ENCODE data around the gene GDPGP1. TPM values are rescaled to one million over a fixed set of nuclear protein-coding genes. Genes with fewer than 3 reads are reported as not detected.

GDPGP1 gene
- total RNA-seq, 2 experiments from 2014 or later = 7.5 to 8.3 TPM

DNA sequence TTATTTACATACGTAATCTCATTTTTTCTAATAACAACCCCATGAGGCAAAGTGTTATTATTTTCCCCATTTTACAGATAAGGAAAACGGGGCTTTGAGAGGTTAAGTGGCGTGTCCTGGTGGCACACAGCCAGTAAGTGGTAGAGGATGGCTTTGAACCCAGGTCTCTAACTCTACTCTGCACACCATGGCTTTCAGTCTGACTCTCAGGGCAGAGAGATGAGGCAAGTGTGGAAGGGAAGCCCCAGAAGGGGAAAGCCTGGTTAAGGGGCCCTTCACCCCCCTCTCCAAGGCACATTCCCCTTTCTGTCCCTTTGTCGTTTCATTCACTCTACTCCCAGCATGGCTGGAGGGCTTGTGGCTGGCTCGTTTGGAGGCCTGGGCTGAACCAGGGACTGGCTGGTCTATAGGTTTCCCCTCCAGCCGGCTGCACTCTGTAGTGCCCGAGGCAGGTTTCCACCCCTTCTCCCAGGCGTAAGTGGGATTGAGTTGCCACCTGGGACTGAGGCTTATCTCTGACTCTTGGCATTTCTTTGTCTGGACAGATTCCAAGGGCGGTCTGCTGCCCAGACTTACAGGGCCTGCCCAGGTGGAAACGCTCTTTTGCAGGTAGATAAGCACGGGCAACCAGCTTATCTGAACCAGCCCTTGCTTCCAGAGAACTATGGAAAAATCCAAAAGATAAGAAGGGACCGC lies 20.7 kb upstream of the GDPGP1 start:
- Mint-ChIP-seq H3K27me3 (no peaks in the 10 kb centered on the region), H3K9me3 (no peaks in the 10 kb centered on the region), H3K4me3 (no peak overlapping the region), H3K27ac (no peak overlapping the region), H3K4me1 (ENCODE audit: low read depth) (peaks cover 19% of the 10 kb centered on the region), H3K36me3 (ENCODE audit: low read depth) (peaks cover 6% of the 10 kb centered on the region)
- Histone ChIP-seq H3K27me3 (ENCODE audit: control insufficient read depth in 1 of 2, insufficient read depth in 2 of 2, low read length in 2 of 2) (no peaks in the 10 kb centered on the region), H3K4me1 (ENCODE audit: insufficient read depth, low read length) (peaks cover 23% of the 10 kb centered on the region), H3K36me3 (ENCODE audit: insufficient read depth, low read length) (peaks cover 10% of the 10 kb centered on the region), H3K27ac (ENCODE audit: low read depth in 1 of 2, low read length in 2 of 2) (no peak overlapping the region), H3K4me3 (ENCODE audit: low read length) (no peak overlapping the region), H3K9me3 (ENCODE audit: control insufficient read depth in 1 of 2, insufficient read depth in 1 of 2, low read length in 2 of 2) (no peaks in the 10 kb centered on the region)
- TF ChIP-seq, protein P1, sequence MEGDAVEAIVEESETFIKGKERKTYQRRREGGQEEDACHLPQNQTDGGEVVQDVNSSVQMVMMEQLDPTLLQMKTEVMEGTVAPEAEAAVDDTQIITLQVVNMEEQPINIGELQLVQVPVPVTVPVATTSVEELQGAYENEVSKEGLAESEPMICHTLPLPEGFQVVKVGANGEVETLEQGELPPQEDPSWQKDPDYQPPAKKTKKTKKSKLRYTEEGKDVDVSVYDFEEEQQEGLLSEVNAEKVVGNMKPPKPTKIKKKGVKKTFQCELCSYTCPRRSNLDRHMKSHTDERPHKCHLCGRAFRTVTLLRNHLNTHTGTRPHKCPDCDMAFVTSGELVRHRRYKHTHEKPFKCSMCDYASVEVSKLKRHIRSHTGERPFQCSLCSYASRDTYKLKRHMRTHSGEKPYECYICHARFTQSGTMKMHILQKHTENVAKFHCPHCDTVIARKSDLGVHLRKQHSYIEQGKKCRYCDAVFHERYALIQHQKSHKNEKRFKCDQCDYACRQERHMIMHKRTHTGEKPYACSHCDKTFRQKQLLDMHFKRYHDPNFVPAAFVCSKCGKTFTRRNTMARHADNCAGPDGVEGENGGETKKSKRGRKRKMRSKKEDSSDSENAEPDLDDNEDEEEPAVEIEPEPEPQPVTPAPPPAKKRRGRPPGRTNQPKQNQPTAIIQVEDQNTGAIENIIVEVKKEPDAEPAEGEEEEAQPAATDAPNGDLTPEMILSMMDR (IDR thresholded peaks at IDR 0.05) = no peak
- POLR2A ChIA-PET = interaction anchor here (0.7 kb wide), 1 partner anchor 12 kb away, joined by 3 read pairs; the partner anchor contains the start of gene SEMA4B
- DNase-seq = no peak
- ATAC-seq (ENCODE audit: poor library complexity) = no peak
- CTCF ChIA-PET = no interaction called here
- intact Hi-C loops (cut with DNase I, micrococcal nuclease) = no loop called here

DNA sequence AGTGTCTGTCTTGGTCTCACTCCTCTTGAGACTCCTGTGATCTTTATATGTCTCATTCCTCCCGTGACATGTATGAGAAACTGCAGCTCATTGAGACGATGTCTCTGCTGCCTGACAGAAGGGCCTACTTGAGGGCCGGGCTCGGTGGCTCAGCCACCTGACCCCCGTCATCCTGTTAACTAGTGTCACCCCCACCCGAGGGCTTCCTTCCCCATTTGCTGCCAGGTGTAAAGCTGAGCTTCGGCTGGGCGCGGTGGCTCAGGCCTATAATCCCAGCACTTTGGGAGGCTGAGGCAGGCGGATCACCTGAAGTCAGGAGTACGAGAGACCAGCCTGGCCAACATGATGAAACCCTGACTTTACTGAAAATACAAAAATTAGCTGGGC lies 20.2 kb upstream of the GDPGP1 start:
- ChIA-PET POLR2A (no interaction called here), CTCF (interaction anchor here (0.7 kb wide), 1 partner anchor 73 kb away, joined by 3 read pairs; no protein-coding TSS in a partner anchor)
- no peak overlapping the region for H3K4me3 Mint-ChIP-seq
- H3K9me3 Mint-ChIP-seq = no peaks in the 10 kb centered on the region
- H3K4me3 ChIP-seq (ENCODE audit: low read length) = no peak overlapping the region
- no peaks in the 10 kb centered on the region for H3K27me3 Mint-ChIP-seq
- H3K36me3 ChIP-seq (ENCODE audit: insufficient read depth, low read length) = peaks cover 10% of the 10 kb centered on the region
- intact Hi-C loops (cut with DNase I, micrococcal nuclease) = no loop called here
- peaks cover 22% of the 10 kb centered on the region for H3K4me1 Mint-ChIP-seq (ENCODE audit: low read depth)
- ATAC-seq (ENCODE audit: poor library complexity) = no peak
- no peak for DNase-seq
- no peaks in the 10 kb centered on the region for H3K27me3 ChIP-seq (ENCODE audit: control insufficient read depth in 1 of 2, insufficient read depth in 2 of 2, low read length in 2 of 2)
- TF ChIP-seq, protein P1 (IDR thresholded peaks at IDR 0.05) = no peak
- H3K9me3 ChIP-seq (ENCODE audit: control insufficient read depth in 1 of 2, insufficient read depth in 1 of 2, low read length in 2 of 2) = no peaks in the 10 kb centered on the region
- peaks cover 6% of the 10 kb centered on the region for H3K36me3 Mint-ChIP-seq (ENCODE audit: low read depth)
- H3K27ac ChIP-seq (ENCODE audit: low read depth in 1 of 2, low read length in 2 of 2) = no peak overlapping the region
- no peak overlapping the region for H3K27ac Mint-ChIP-seq
- H3K4me1 ChIP-seq (ENCODE audit: insufficient read depth, low read length) = peaks cover 23% of the 10 kb centered on the region

DNA sequence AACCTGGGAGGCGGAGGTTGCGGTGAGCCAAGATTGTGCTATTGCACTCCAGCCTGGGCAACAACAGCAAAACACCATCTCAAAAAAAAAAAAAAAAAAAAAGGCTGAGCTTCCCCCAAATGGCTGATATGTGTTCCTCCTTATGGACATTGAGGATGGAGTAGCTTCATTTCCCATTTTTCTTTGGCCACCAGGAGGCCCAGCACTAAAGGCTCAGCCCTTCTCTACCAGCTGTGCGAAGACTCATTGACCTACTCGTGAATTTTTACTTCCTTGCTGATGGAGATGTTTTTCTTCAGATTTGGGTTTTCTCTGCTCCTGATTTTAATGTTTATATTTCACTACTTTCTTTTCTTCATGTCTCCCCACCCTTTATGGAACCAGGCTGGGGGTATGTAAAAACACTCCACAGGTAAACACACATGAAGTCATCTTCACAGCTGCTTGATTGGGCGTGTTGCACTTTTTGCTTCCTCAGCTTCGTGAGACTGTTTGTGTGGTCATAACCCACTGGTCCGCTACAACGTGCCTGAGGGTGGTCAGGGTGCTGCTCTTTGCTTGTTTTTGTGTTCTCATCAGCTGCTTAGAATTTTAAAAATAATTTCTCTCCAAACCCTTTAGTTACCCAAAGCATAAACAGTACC lies 19.3 kb upstream of the GDPGP1 start:
- Mint-ChIP-seq H3K27me3 (no peaks in the 10 kb centered on the region), H3K9me3 (no peaks in the 10 kb centered on the region), H3K4me3 (no peak overlapping the region), H3K4me1 (ENCODE audit: low read depth) (peaks cover 26% of the 10 kb centered on the region), H3K36me3 (ENCODE audit: low read depth) (peaks cover 6% of the 10 kb centered on the region), H3K27ac (no peak overlapping the region)
- TF ChIP-seq, protein P1 (IDR thresholded peaks at IDR 0.05) = no peak
- DNase-seq (no peak), ATAC-seq (ENCODE audit: poor library complexity) (no peak)
- Histone ChIP-seq H3K9me3 (ENCODE audit: control insufficient read depth in 1 of 2, insufficient read depth in 1 of 2, low read length in 2 of 2) (no peaks in the 10 kb centered on the region), H3K4me1 (ENCODE audit: insufficient read depth, low read length) (peaks cover 24% of the 10 kb centered on the region), H3K36me3 (ENCODE audit: insufficient read depth, low read length) (peaks cover 10% of the 10 kb centered on the region), H3K27me3 (ENCODE audit: control insufficient read depth in 1 of 2, insufficient read depth in 2 of 2, low read length in 2 of 2) (no peaks in the 10 kb centered on the region), H3K4me3 (ENCODE audit: low read length) (no peak overlapping the region), H3K27ac (ENCODE audit: low read depth in 1 of 2, low read length in 2 of 2) (no peak overlapping the region)
- intact Hi-C loops (cut with DNase I, micrococcal nuclease) = no loop called here
- ChIA-PET POLR2A (interaction anchor here (1.5 kb wide), 1 partner anchor 13 kb away, joined by 5 read pairs; the partner anchor contains the start of gene SEMA4B), CTCF (interaction anchor here (0.7 to 1.2 kb wide), 5 partner anchors 19 to 73 kb away, joined by 3 to 7 read pairs (median 3); partner anchors contain the start of genes CIB1 and GDPGP1)
